Hepatocyte (in vitro differentiated cells): ENCODE measurements around the gene VAC14. TPM values are rescaled to one million over a fixed set of nuclear protein-coding genes. Genes with fewer than 3 reads are reported as not detected.

ENCODE experiments used
- DNase-seq: peaks from one replicate; pipeline ENCODE4 v3.0.0-alpha.2; 2016; ENCODE audit warnings: low spot score
- H2AFZ ChIP-seq: fragments of 200-600 bp; sonication (generic); 2 replicates; pipeline ENCODE4 v1.6.0; 2016; ENCODE audit warnings: antibody characterized with exemption, mild to moderate bottlenecking
- H3K27ac ChIP-seq: fragments of 200-600 bp; sonication (generic); 2 replicates; pipeline ENCODE4 v1.5.1; 2016; ENCODE audit warnings: mild to moderate bottlenecking
- H3K27me3 ChIP-seq: fragments of 200-600 bp; sonication (generic); 2 replicates; pipeline ENCODE4 v1.6.1; 2016
- H3K36me3 ChIP-seq: fragments of 200-600 bp; sonication (generic); replicated peaks from 2 replicates; pipeline ENCODE4 v1.5.1; 2016; ENCODE audit warnings: low read depth; ENCODE audit not compliant: insufficient read depth
- H3K4me1 ChIP-seq: fragments of 200-600 bp; sonication (generic); 2 replicates; pipeline ENCODE4 v1.5.1; 2016; ENCODE audit warnings: mild to moderate bottlenecking, moderate library complexity; ENCODE audit not compliant: insufficient read depth
- H3K4me2 ChIP-seq: fragments of 200-600 bp; sonication (generic); 2 replicates; pipeline ENCODE4 v1.6.0; 2016
- H3K4me3 ChIP-seq: fragments of 200-600 bp; sonication (generic); 2 replicates; pipeline ENCODE4 v1.5.1; 2016; ENCODE audit warnings: mild to moderate bottlenecking
- H3K79me2 ChIP-seq: fragments of 200-600 bp; sonication (generic); 2 replicates; pipeline ENCODE4 v1.6.0; 2017; ENCODE audit warnings: mild to moderate bottlenecking
- H3K9me2 ChIP-seq: fragments of 200-600 bp; sonication (generic); replicated peaks from 2 replicates; pipeline ENCODE4 v1.6.0; 2017; ENCODE audit warnings: mild to moderate bottlenecking; ENCODE audit not compliant: insufficient read depth
- H3K9me3 ChIP-seq: fragments of 200-600 bp; sonication (generic); 2 replicates; pipeline ENCODE4 v1.5.1; 2016; ENCODE audit warnings: low read depth, mild to moderate bottlenecking
- H4K20me1 ChIP-seq: fragments of 200-600 bp; sonication (generic); 2 replicates; pipeline ENCODE4 v1.6.0; 2016; ENCODE audit warnings: mild to moderate bottlenecking; ENCODE audit not compliant: insufficient read depth, poor library complexity, severe bottlenecking
- EZH2 ChIP-seq: fragments of 200-600 bp; sonication (generic); IDR thresholded peaks from 2 replicates; pipeline ENCODE4 v1.6.1; 2016; ENCODE audit warnings: antibody characterized with exemption, mild to moderate bottlenecking, borderline replicate concordance
- EZH2phosphoT487 ChIP-seq: fragments of 200-600 bp; sonication (generic); IDR thresholded peaks from one replicate; pipeline ENCODE4 v1.6.1; 2018; ENCODE audit warnings: antibody characterized with exemption, mild to moderate bottlenecking, low read depth, moderate library complexity; ENCODE audit not compliant: unreplicated experiment, severe bottlenecking
- WGBS: methylation state at CpG from one replicate; pipeline ENCODE4 v1.1.6; 2016; ENCODE audit warnings: low lambda C conversion rate; ENCODE audit errors: missing lambda C conversion rate; 5-methylcytosine and 5-hydroxymethylcytosine counted together
- polyA plus RNA-seq: library from polyadenylated mRNA; unstranded; fragments of >200 nt; fragmentation: Nextera tagmentation; extraction: Ambion mirVana; gene quantifications from 2 replicates; pipeline ENCODE4 v1.2.1, GENCODE V29; 2016
- total RNA-seq: library from RNA; depleted of rRNA; stranded (reverse); fragments of >200 nt; gene quantifications from 2 replicates; pipeline ENCODE4 v1.2.3, GENCODE V29; 2014
- TF ChIP-seq, protein P1 (sequence below): fragments of 200-600 bp; sonication (generic); IDR thresholded peaks from 2 replicates; pipeline ENCODE4 v1.5.1; 2016; ENCODE audit warnings: antibody characterized with exemption, mild to moderate bottlenecking; ENCODE audit not compliant: poor library complexity

The VAC14 gene
- total and polyA plus RNA-seq, 2 experiments from 2014 or later: 35.8 to 49.4 TPM

DNA sequence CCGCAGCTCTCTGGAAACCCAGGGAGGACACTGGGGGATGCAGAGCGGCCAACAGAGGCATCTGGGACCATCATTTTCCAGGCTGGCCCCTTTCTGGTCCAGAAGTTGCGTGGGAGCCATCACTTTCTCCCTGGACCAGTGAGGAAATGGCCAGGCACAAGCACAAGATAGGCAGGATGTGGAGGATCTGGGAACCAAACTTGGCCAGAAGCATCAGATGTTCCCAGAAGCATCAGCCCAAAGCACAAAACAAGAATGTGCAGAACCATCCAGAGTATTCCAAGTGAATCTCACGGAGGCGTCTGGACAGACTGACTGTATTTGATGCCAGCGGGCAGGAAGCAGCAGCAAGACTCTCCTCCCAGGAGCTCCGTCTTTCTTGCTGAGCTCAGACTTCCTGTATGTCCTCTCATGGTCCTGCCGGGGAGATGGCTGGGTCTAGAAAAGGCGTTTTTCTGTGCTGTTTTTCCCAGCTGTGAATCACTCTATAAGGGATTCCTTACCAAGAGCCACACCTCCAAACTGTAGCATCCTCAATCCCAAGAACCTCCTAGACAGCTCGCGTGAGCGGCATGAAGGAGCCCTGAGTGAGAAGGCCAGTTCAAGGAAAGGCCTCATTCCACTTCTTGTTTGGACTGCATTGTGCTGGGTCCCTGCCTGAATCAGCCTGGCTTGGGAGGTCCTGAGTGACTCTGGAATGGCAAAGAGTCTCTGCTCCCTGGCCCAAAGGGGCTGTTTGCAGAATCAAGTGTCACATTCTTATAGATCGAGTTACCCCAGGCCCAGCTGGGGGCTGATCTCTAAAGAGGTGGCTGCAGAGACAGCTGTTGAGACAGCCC, 65.6 kb downstream of the VAC14 start:
- Histone ChIP-seq H3K36me3 (no peaks in the 10 kb centered on the region), H3K27me3 (no peaks in the 10 kb centered on the region), H4K20me1 (no peaks in the 10 kb centered on the region), H3K9me3 (no peaks in the 10 kb centered on the region), H3K9me2 (no peaks in the 10 kb centered on the region), H2AFZ (no peak overlapping the region), H3K4me2 (no peak overlapping the region), H3K27ac (no peak overlapping the region), H3K4me1 (peaks cover 31% of the 10 kb centered on the region), H3K79me2 (no peaks in the 10 kb centered on the region), H3K4me3 (no peak overlapping the region)
- TF ChIP-seq EZH2 (no peak), EZH2phosphoT487 (no peak)
- TF ChIP-seq, protein P1, sequence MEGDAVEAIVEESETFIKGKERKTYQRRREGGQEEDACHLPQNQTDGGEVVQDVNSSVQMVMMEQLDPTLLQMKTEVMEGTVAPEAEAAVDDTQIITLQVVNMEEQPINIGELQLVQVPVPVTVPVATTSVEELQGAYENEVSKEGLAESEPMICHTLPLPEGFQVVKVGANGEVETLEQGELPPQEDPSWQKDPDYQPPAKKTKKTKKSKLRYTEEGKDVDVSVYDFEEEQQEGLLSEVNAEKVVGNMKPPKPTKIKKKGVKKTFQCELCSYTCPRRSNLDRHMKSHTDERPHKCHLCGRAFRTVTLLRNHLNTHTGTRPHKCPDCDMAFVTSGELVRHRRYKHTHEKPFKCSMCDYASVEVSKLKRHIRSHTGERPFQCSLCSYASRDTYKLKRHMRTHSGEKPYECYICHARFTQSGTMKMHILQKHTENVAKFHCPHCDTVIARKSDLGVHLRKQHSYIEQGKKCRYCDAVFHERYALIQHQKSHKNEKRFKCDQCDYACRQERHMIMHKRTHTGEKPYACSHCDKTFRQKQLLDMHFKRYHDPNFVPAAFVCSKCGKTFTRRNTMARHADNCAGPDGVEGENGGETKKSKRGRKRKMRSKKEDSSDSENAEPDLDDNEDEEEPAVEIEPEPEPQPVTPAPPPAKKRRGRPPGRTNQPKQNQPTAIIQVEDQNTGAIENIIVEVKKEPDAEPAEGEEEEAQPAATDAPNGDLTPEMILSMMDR: no peak
- DNase-seq: no peak
- 82% methylated on average over 13 of the region's 13 CpGs for WGBS

- Histone ChIP-seq H3K9me3 (no peaks in the 10 kb centered on the region), H4K20me1 (no peaks in the 10 kb centered on the region), H3K4me3 (no peak overlapping the region), H3K79me2 (no peaks in the 10 kb centered on the region), H3K27me3 (no peaks in the 10 kb centered on the region), H3K36me3 (no peaks in the 10 kb centered on the region), H3K9me2 (no peaks in the 10 kb centered on the region), H3K4me2 (no peak overlapping the region), H2AFZ (no peak overlapping the region), H3K27ac (no peak overlapping the region), H3K4me1 (peaks cover 31% of the 10 kb centered on the region)
- DNase-seq: no peak
- WGBS: 99% methylated on average over 4 of the region's 4 CpGs
- TF ChIP-seq EZH2phosphoT487 (no peak), EZH2 (no peak)
- TF ChIP-seq, protein P1: no peak
Measured at GRCh38 chr16:70734522-70735095, 66.3 kb downstream of the VAC14 start.

DNA sequence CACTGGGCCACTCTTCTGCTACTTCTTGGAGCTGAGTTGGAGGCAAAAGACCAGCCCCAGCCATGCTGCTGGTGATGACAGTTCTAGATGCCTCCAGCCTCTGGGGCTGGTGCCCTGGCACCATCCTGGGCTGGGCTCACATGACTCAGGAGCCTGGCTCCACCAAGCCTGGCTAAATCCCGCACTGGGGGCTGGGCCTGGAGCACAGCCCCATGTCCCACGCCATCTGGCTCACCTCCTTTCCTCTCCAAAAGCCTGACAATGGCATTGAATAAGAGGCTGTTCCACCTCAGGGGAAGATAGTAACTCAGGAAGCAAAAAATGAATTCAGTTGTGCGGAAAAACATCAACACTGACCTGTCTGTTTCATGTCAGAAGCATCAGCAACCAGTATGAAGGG, 70.0 kb downstream of the VAC14 start:
- Histone ChIP-seq H3K79me2 (no peaks in the 10 kb centered on the region), H3K27me3 (no peaks in the 10 kb centered on the region), H3K4me1 (peaks cover 17% of the 10 kb centered on the region), H3K4me2 (no peak overlapping the region), H3K27ac (no peak overlapping the region), H4K20me1 (no peaks in the 10 kb centered on the region), H3K4me3 (no peak overlapping the region), H3K9me3 (no peaks in the 10 kb centered on the region), H3K36me3 (no peaks in the 10 kb centered on the region), H2AFZ (no peak overlapping the region), H3K9me2 (no peaks in the 10 kb centered on the region)
- TF ChIP-seq EZH2phosphoT487 (no peak), EZH2 (no peak)
- TF ChIP-seq, protein P1: no peak
- DNase-seq: no peak
- 97% methylated on average over 3 of the region's 3 CpGs for WGBS
